Fibroblast of villous mesenchyme (primary cell): Measurements from ENCODE around the gene E2F8. TPM values are rescaled to one million over a fixed set of nuclear protein-coding genes. Genes with fewer than 3 reads are reported as not detected.

Source experiments
- DNase-seq: peaks from one replicate; pipeline ENCODE4 v3.0.0-alpha.2; 2010; ENCODE audit warnings: low read depth
- H3K4me3 ChIP-seq: 2 replicates; pipeline ENCODE4 v1.5.1; 2011; ENCODE audit warnings: low read depth, mild to moderate bottlenecking, low read length
- total RNA-seq: library from RNA; depleted of rRNA; stranded (reverse); fragments of >200 nt; gene quantifications from 2 replicates; pipeline ENCODE4 v1.2.3, GENCODE V29; 2012
- TF ChIP-seq, protein P1 (sequence below): IDR thresholded peaks from 2 replicates; pipeline ENCODE4 v1.5.1; 2012; ENCODE audit warnings: low read depth, mild to moderate bottlenecking, low read length; ENCODE audit not compliant: insufficient read depth

The E2F8 gene
- total RNA-seq, 1 donor, result 2.2 TPM

DNA sequence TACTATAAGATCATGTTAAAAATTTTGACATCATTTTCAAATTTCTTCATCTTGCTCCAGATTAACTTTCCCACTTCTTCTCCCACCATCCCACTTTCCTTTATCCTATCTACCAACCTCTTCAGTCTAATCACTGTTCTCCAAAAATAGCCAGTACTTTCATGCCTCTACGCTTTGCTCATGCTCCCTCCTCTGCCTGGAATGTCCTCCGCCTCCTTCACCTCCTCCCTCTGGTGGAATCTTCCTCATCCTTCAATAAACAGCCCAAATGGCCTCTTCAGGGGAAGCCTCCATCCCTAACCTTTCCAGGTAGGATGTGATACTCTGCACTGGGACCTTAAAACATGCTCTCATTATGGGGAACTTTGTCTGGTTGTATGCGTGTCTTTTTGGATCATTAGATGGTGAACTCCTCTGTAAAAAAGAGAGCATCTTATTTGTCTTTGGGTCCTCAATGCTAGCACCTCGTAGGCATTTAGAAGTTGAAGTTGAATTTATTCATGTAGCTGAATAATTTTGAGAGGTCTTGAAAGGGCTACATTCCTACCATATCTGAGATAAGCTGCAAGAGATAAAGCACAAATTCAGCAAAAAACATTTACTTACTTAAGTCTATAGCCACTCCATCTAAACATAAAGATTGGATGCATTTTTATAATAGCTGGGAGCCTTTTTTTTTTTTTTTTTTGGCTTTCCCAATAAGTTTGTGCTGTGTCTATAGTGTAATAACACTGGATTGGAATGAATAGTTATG, 31.0 kb downstream of the E2F8 start:
- DNase-seq, result no peak
- no peak overlapping the region for H3K4me3 ChIP-seq
- TF ChIP-seq, protein P1, sequence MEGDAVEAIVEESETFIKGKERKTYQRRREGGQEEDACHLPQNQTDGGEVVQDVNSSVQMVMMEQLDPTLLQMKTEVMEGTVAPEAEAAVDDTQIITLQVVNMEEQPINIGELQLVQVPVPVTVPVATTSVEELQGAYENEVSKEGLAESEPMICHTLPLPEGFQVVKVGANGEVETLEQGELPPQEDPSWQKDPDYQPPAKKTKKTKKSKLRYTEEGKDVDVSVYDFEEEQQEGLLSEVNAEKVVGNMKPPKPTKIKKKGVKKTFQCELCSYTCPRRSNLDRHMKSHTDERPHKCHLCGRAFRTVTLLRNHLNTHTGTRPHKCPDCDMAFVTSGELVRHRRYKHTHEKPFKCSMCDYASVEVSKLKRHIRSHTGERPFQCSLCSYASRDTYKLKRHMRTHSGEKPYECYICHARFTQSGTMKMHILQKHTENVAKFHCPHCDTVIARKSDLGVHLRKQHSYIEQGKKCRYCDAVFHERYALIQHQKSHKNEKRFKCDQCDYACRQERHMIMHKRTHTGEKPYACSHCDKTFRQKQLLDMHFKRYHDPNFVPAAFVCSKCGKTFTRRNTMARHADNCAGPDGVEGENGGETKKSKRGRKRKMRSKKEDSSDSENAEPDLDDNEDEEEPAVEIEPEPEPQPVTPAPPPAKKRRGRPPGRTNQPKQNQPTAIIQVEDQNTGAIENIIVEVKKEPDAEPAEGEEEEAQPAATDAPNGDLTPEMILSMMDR, result no peak

DNA sequence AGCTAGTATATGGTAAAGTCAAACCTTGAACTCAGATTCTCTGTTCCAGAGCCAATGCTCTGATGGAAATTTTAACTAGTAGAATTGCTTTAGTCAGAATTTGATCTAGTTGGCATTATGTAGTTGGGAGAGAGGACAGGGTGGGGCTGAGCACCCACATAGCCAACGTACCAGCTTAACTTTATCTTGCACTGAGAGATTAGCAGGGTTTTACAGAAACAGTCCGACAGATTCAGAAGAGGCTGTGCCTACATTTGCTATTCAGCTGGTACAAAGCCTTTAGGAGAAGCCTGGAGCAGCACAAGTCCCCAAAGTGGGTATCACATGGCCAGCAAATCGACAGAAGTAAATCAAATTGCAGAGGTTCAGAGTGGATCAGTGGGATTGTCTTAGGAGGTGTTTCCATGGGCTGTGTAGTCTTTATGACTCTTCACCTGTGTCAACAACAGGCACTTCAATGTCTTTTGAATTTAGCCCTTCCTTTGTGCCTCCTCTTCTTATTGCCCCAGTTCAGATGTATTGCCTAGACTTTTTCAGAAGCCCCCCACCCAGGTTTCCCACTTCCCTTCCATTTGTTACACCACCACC, 31.7 kb downstream of the E2F8 start:
- no peak for DNase-seq
- no peak overlapping the region for H3K4me3 ChIP-seq
- TF ChIP-seq, protein P1, result no peak

DNA sequence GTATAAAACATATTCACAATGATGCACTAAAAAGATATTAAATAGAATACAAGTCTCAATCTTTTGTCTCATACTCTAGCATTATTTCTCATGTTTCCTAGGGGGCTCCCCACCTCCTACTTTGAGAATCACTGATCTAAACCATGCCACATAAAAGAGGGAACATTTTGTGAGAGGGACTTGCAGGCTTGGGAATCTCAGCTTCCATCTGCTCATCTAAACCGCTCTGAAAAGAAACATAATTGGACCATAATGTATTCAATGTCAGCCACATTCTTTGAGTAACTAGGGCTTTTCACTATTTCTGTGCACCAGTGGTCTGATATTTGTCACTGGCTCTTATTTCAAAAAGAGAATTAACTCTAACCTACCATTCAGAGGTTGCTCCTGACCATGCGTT, 32.6 kb downstream of the E2F8 start:
- TF ChIP-seq, protein P1, result no peak
- no peak overlapping the region for H3K4me3 ChIP-seq
- no peak for DNase-seq

DNA sequence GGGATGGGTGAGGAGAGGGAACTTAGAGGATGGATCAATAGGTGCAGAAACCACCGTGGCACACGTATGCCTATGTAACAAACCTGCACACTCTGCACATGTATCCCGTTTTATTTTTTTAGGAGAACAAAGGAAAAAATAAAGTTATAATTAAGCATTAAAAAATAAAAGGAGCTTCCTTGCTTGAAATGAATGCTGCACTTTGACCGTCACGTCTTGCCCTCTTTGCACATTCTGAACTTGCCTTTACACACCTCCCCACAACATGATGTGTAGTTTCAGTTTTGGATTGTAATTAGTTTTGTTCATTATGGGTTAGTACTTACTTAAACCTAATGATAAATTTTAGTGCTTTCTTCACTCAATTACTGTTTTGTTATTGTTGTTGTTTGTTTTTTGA, 35.9 kb downstream of the E2F8 start:
- no peak for DNase-seq
- no peak overlapping the region for H3K4me3 ChIP-seq
- TF ChIP-seq, protein P1, result no peak

DNA sequence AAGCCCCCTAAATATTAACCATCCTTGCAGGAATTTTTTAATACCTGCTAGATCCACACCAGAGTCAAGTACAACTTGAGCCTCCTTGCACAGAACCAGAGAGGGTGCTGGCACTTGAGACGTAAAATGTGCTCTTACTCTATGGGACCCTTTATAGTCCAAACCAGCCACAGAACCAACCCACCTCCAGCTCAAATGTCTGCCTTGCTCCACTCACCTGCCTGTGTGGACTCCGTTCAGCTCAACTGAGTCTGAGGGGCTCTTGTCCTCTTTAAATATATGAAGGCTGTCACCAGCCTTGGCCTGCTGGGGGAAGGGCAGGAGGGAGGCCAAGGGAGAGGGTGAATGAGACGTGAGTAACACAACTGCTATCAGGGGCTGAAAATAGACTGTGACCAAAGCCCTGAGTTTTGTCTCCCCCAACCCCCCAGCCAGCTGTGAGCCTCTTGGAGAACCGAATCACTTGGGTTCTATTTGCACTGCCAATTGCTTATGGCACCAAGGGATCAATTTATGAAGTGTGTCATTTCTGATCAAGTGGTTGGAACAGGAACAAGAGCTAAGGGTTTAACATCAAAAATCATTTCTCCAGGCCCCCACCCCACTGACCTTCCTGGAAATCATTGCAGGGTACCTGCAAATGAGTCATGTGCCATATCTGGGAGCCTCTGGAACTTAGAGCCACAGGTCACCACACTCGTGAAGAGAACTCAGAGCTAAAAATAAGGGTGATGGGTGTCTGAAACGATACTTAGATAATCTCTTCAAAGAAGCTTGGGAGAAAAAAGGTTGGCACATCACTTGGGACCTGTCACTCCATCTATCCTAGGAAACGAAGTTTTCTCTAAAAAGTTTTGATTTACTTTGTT, 38.8 kb downstream of the E2F8 start, which contains the start of gene CSRP3:
Gene CSRP3 (minus strand): TSS at position 247 of the 869 bp plus-strand sequence. CDS start 9,535 bp downstream, outside the sequence.
- TF ChIP-seq, protein P1, result no peak
- no peak for DNase-seq
- H3K4me3 ChIP-seq, result no peak within 1 kb of the TSS

DNA sequence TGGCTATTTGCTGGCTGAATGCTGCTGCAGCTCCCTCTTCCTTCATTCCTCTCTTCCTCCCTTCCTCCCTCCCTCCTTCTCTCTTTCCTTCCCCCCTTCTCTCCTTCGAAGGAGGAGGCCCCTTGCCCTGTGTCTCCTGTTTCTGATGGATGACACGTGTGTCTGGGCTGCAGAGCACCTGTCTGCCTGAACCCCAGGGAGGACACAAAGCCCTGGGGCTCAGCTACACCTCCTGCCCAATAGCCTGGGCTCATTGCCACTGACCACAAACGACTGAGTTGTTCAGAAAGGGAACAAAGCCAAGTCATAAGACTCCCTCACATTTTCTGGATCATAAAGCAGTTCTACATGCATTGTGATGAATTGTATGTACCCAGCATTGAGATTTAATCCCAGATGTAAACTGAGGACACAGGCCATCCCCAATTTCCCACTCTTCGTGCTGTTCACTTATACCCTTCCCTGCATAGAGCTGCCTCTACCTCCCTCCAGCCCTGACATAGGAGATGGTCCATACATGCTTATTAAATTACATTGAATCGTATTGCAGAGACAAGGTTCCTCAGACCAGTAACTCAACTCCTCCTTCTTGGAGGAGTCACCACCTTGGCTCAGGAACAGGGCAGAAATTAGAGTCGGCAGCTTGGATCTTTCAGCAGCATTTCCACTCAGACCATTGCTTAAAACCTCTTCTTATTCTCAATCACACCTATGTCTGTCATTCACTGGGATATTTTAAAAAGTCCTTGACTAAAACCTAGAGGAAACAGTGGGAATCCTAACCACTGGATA, 40.1 kb downstream of the E2F8 start:
- no peak overlapping the region for H3K4me3 ChIP-seq
- DNase-seq, result peak; percentile 35
- TF ChIP-seq, protein P1, result no peak
